Sigmoid colon (tissue), 7 donors: ENCODE results near the gene MUC5AC. TPM values are rescaled to one million over a fixed set of nuclear protein-coding genes. Genes with fewer than 3 reads are reported as not detected.

Source experiments
- DNase-seq: peaks from one replicate; pipeline ENCODE4 v3.0.0-alpha.2; 2019
- H3K27ac ChIP-seq, 4 donors: fragments of 200-600 bp; sonication (generic); one replicate each; pipeline ENCODE4 v1.5.1; 2016 to 2019; ENCODE audit warnings: mild to moderate bottlenecking in 1 of 4
- H3K27me3 ChIP-seq, 3 donors: fragments of 200-600 bp; sonication (generic); one replicate each; pipeline ENCODE4 v1.5.1; 2019; ENCODE audit warnings: mild to moderate bottlenecking in 1 of 3
- H3K36me3 ChIP-seq, 4 donors: fragments of 200-600 bp; sonication (generic); one replicate each; pipeline ENCODE4 v1.5.1; 2016 to 2019
- H3K4me1 ChIP-seq, 4 donors: fragments of 200-600 bp; sonication (generic); one replicate each; pipeline ENCODE4 v1.5.1; 2017 to 2019
- H3K4me3 ChIP-seq, 4 donors: fragments of 200-600 bp; sonication (generic); one replicate each; pipeline ENCODE4 v1.5.1; 2017 to 2019; ENCODE audit warnings: mild to moderate bottlenecking in 2 of 4, moderate library complexity in 1 of 4
- H3K9me3 ChIP-seq, 4 donors: fragments of 200-600 bp in 3 of 4; sonication (generic) in 3 of 4; one replicate each; pipeline versions ENCODE4 v1.5.1 to v1.6.1; 2013 to 2019
- EP300 ChIP-seq, 4 donors: sonication (generic); formaldehyde crosslinking; IDR thresholded peaks; one replicate each; pipeline ENCODE4 v1.6.1; 2017; ENCODE audit warnings: antibody characterized with exemption in 4 of 4
- POLR2A ChIP-seq, 2 donors: fragments of 450-650 bp; IDR thresholded peaks; one replicate each; pipeline ENCODE4 v1.6.1; 2016; ENCODE audit warnings: antibody characterized with exemption in 2 of 2, mild to moderate bottlenecking in 2 of 2, moderate library complexity in 2 of 2
- POLR2AphosphoS5 ChIP-seq, 4 donors: sonication (generic); formaldehyde crosslinking; IDR thresholded peaks; one replicate each; pipeline ENCODE4 v1.6.1; 2017; ENCODE audit warnings: antibody characterized with exemption in 4 of 4
- WGBS, 2 donors: extraction: QIAGEN DNeasy Blood & Tissue Kit; methylation state at CpG; one replicate each; pipeline ENCODE4 v1.1.7; 2013; 5-methylcytosine and 5-hydroxymethylcytosine counted together
- intact Hi-C: fragments of 100-400 bp; cut with DNase I; formaldehyde crosslinking; loops from one replicate; pipeline ENCODE4 v1.15.1; 2023
- polyA plus RNA-seq, 3 donors: library from polyadenylated mRNA; stranded (reverse); fragments of 200-250 nt; gene quantifications; one replicate each; pipeline ENCODE4 v1.2.3, GENCODE V29; 2013
- total RNA-seq, 4 donors: library from RNA; depleted of rRNA; stranded (reverse); fragments of >200 nt; gene quantifications; one replicate each; pipeline ENCODE4 v1.1.0, GENCODE V29; 2016
- TF ChIP-seq, protein P1 (sequence below), 4 experiments: fragments of 450-650 bp in 3 of 4; fragments of 200-600 bp in 1 of 4; IDR thresholded peaks; one replicate each; pipeline ENCODE4 v1.5.1; 2016 to 2019; ENCODE audit warnings: antibody characterized with exemption in 4 of 4, mild to moderate bottlenecking in 3 of 4, moderate library complexity in 2 of 4
- donor health status: healthy with polysubstance abuse.
- donor health status: Bipolar disorder and iron deficiency.
- donor health status: healthy.

The MUC5AC gene
- total and polyA plus RNA-seq, 7 donors = under 0.01 to 0.09 (median under 0.01) TPM; not detected in 4

DNA sequence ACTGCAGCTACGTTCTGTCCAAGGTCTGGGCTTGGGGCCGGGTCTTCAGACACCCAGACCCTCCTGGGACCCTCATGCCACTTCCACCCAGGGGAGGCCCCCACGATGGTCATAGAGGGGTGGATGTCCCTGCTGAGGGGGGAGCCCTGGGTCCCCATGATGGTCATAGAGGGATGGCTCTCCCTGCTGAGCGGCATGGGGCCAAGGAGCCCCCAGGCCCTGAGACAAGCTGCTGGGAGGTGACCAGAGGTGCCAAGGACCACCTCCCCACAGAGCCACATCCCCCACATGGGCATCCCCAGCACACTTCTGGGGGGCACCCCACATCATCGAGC, 72.3 kb downstream of the MUC5AC start:
- peak; percentile 46 for DNase-seq
- Histone ChIP-seq H3K27me3 (peaks cover 0 to 58% (median 36%) of the 10 kb centered on the region in 3 donors), H3K9me3 (no peaks in the 10 kb centered on the region), H3K36me3 (no peaks in the 10 kb centered on the region), H3K27ac (no peak overlapping the region), H3K4me3 (no peak overlapping the region), H3K4me1 (no peaks in the 10 kb centered on the region)
- WGBS, 2 donors = 54 to 72% methylated on average over 5 of the region's 5 CpGs
- TF ChIP-seq POLR2A (IDR thresholded peaks at IDR 0.05) (no peak), EP300 (IDR thresholded peaks at IDR 0.05) (no peak), POLR2AphosphoS5 (IDR thresholded peaks at IDR 0.05) (no peak)
- TF ChIP-seq, protein P1, sequence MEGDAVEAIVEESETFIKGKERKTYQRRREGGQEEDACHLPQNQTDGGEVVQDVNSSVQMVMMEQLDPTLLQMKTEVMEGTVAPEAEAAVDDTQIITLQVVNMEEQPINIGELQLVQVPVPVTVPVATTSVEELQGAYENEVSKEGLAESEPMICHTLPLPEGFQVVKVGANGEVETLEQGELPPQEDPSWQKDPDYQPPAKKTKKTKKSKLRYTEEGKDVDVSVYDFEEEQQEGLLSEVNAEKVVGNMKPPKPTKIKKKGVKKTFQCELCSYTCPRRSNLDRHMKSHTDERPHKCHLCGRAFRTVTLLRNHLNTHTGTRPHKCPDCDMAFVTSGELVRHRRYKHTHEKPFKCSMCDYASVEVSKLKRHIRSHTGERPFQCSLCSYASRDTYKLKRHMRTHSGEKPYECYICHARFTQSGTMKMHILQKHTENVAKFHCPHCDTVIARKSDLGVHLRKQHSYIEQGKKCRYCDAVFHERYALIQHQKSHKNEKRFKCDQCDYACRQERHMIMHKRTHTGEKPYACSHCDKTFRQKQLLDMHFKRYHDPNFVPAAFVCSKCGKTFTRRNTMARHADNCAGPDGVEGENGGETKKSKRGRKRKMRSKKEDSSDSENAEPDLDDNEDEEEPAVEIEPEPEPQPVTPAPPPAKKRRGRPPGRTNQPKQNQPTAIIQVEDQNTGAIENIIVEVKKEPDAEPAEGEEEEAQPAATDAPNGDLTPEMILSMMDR (IDR thresholded peaks at IDR 0.05) = no peak
- intact Hi-C loops = no loop called here

DNA sequence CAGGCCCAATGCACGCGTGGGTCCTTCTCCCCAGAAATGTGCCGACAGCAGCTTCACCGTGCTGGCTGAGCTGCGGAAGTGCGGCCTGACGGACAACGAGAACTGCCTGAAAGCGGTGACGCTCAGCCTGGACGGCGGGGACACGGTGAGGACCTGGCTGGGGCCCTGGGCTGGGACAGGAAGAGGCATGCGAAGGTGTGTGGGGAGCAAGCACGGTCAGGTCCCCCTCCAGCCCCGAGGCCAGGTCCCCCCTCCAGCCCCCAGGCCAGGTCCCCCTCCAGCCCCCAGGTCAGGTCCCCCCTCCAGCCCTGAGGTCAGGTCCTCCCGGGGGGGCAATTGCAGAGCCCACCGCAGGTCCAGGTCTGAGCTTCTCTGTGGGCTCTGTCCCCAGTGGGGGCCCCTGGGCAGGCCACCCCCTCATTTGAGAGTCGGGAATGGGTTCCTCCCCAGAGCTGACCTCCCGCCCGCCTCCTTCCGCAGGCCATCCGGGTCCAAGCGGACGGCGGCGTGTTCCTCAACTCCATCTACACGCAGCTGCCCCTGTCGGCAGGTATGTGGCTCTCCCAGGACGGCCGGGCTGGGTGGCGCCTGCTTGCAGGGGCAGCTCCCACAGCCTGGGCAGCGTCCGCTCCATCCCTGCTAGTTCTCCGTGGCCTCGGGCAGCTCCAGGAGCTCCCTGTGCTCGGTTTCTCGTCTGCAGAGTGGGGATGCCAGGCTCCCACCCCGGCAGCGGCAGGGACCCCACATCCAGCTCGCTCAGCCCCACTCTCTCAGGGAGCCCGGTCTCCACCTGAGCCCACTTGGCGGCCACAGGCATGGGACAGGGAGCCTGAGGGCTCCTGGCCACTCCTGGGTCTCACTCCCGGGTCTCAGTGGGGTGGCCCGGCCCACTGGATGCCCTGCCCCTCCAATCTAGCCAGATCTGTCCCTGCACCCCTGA, 73.0 kb downstream of the MUC5AC start:
- H3K27me3 ChIP-seq = peaks cover 0 to 53% (median 36%) of the 10 kb centered on the region in 3 donors
- peak; percentile 64 for DNase-seq

DNA sequence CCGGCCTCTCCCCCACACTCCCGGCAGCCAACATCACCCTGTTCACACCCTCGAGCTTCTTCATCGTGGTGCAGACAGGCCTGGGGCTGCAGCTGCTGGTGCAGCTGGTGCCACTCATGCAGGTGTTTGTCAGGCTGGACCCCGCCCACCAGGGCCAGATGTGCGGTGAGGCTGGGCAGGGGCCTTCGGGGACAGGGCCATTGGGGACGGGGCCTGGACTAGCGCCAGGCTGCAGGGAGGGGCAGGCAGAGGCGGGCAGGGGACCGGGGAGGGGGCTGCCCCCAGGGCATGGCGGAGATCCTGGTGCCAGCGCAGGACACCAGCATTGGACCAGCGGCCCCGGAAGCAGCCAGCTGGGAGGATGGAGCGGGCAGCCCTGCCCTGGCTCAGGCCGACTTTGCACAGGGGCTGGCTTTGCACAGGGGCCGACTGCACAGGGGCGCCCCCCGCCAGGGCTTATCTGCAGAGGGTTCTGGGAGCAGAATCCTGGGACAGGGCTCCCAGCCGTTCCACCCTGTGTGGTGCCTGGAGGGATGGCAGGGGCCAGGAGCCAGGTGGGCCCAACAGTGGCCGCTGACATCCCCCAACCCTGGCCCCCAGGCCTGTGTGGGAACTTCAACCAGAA, 73.8 kb downstream of the MUC5AC start:
- 49 to 64% methylated on average over 22 of the region's 22 CpGs for WGBS, 2 donors
- H3K9me3 ChIP-seq = no peaks in the 10 kb centered on the region
- H3K4me3 ChIP-seq = no peak overlapping the region
- TF ChIP-seq EP300 (IDR thresholded peaks at IDR 0.05) = no peak
- no peak for TF ChIP-seq POLR2A (IDR thresholded peaks at IDR 0.05)
- TF ChIP-seq, protein P1 (IDR thresholded peaks at IDR 0.05) = no peak
- TF ChIP-seq POLR2AphosphoS5 (IDR thresholded peaks at IDR 0.05) = no peak
- DNase-seq = no peak
- no peaks in the 10 kb centered on the region for H3K36me3 ChIP-seq
- H3K27me3 ChIP-seq = peaks cover 0 to 45% (median 29%) of the 10 kb centered on the region in 3 donors
- no peaks in the 10 kb centered on the region for H3K4me1 ChIP-seq
- no peak overlapping the region for H3K27ac ChIP-seq
- intact Hi-C loops = no loop called here

More for the DNA sequence above, 73.0 kb downstream of the MUC5AC start:
- Histone ChIP-seq H3K9me3 (no peaks in the 10 kb centered on the region), H3K4me1 (no peaks in the 10 kb centered on the region), H3K36me3 (no peaks in the 10 kb centered on the region), H3K27ac (no peak overlapping the region), H3K4me3 (no peak overlapping the region)
- intact Hi-C loops = no loop called here
- 85 to 87% methylated on average over 45 of the region's 45 CpGs for WGBS, 2 donors
- no peak for TF ChIP-seq POLR2A (IDR thresholded peaks at IDR 0.05)
- TF ChIP-seq EP300 (IDR thresholded peaks at IDR 0.05) = no peak
- TF ChIP-seq, protein P1 (IDR thresholded peaks at IDR 0.05) = no peak

DNA sequence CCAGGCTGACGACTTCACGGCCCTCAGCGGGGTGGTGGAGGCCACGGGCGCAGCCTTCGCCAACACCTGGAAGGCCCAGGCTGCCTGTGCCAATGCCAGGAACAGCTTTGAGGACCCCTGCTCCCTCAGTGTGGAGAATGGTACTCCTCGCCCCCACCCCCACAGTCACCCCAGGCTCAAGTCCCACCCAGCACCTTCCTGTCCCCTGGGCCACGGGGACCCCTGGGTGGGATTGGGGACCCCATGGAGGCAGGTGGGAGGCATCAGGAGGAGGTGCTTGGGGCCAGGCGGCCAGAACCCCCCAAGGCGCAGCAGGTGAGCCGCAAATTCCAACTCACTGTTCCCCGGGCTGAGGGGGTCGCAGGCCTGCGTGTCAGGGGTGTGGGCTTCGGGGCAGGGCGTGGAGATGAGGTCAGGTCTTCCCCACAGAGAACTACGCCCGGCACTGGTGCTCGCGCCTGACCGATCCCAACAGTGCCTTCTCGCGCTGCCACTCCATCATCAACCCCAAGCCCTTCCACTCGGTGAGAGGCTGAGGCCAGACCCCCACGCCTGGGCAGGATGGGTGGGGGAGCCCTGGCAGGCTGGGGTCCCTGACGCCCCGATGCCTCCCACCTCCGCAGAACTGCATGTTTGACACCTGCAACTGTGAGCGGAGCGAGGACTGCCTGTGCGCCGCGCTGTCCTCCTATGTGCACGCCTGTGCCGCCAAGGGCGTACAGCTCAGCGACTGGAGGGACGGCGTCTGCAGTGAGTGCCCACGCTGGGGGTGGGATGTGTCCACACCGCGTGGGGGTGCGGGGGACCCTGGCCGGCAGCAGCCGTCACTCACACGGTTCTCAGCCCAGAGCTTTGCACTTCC, 74.5 kb downstream of the MUC5AC start:
- peak; percentile 55 for DNase-seq
- 76 to 79% methylated on average over 46 of the region's 46 CpGs for WGBS, 2 donors

More for the DNA sequence above, 74.5 kb downstream of the MUC5AC start:
- Histone ChIP-seq H3K36me3 (no peaks in the 10 kb centered on the region), H3K27ac (no peak overlapping the region), H3K9me3 (no peaks in the 10 kb centered on the region), H3K27me3 (peaks cover 0 to 38% (median 22%) of the 10 kb centered on the region in 3 donors), H3K4me1 (no peaks in the 10 kb centered on the region), H3K4me3 (no peak overlapping the region)
- intact Hi-C loops = no loop called here
- no peak for TF ChIP-seq POLR2A (IDR thresholded peaks at IDR 0.05)
- no peak for TF ChIP-seq EP300 (IDR thresholded peaks at IDR 0.05)
- TF ChIP-seq, protein P1 (IDR thresholded peaks at IDR 0.05) = no peak
- TF ChIP-seq POLR2AphosphoS5 (IDR thresholded peaks at IDR 0.05) = no peak
